BLaER1 treated with 17β-estradiol and CSF1 and Interleukin-3, amounts not matched to agents 10 nM and 100 nM (cell line): ENCODE measurements around the gene VAMP3.
A peak's percentile ranks its signal among the peaks of the same experiment; 100 is the strongest.

Source experiments
- H3K27ac ChIP-seq, 11 experiments: shearing (Covaris generic); formaldehyde crosslinking; 2 replicates each; pipeline ENCODE4 v1.8.1; 2022
- H3K27me3 ChIP-seq, 11 experiments: shearing (Covaris generic); formaldehyde crosslinking; 2 replicates each; pipeline ENCODE4 v1.8.1; 2022
- H3K36me3 ChIP-seq, 11 experiments: shearing (Covaris generic); formaldehyde crosslinking; 2 replicates each; pipeline ENCODE4 v1.8.1; 2022
- H3K4me1 ChIP-seq, 10 experiments: shearing (Covaris generic); formaldehyde crosslinking; 2 replicates each; pipeline ENCODE4 v1.8.1; 2022
- H3K4me2 ChIP-seq, 11 experiments: shearing (Covaris generic); formaldehyde crosslinking; 2 replicates each; pipeline ENCODE4 v1.8.1; 2022
- H3K4me3 ChIP-seq, 10 experiments: shearing (Covaris generic); formaldehyde crosslinking; 2 replicates each; pipeline ENCODE4 v1.8.1; 2022
- H3K9ac ChIP-seq, 11 experiments: shearing (Covaris generic); formaldehyde crosslinking; 2 replicates each; pipeline ENCODE4 v1.8.1; 2022
- H3K9me3 ChIP-seq, 11 experiments: shearing (Covaris generic); formaldehyde crosslinking; replicated peaks in 1 of 11; 2 replicates each; pipeline ENCODE4 v1.8.1; 2022
- H4K20me1 ChIP-seq, 11 experiments: shearing (Covaris generic); formaldehyde crosslinking; 2 replicates each; pipeline ENCODE4 v1.8.1; 2022
- Cebpa-rat ChIP-seq, 11 experiments: shearing (Covaris generic); IDR thresholded peaks; 2 replicates each; pipeline ENCODE4 v1.8.1; 2022

Gene VAMP3

GRCh38 chr1:7777591-7777990 is 6.5 kb downstream of the VAMP3 start:
- H3K27ac ChIP-seq = peak overlapping the region in 1 of 11 experiments; percentile 11; a peak in 1 of 22 replicates
- H4K20me1 ChIP-seq = peaks cover 3 to 70% (median 34%) of the 10 kb centered on the region in 11 experiments; a peak in 17 of 22 replicates
- H3K4me3 ChIP-seq = no peak overlapping the region
- H3K27me3 ChIP-seq = no peaks in the 10 kb centered on the region
- H3K36me3 ChIP-seq = peaks cover 77 to 87% (median 84%) of the 10 kb centered on the region in 11 experiments
- no peak overlapping the region; a peak in 1 of 22 replicates for H3K4me2 ChIP-seq
- TF ChIP-seq Cebpa-rat (IDR thresholded peaks at IDR 0.05) = no peak
- peak overlapping the region in 1 of 11 experiments; percentile 9; a peak in 1 of 22 replicates for H3K9ac ChIP-seq
- no peaks in the 10 kb centered on the region for H3K9me3 ChIP-seq
- peaks cover 32 to 55% (median 37%) of the 10 kb centered on the region in 10 experiments for H3K4me1 ChIP-seq

GRCh38 chr1:7778133-7778628 is 7.1 kb downstream of the VAMP3 start:
- TF ChIP-seq Cebpa-rat (IDR thresholded peaks at IDR 0.05) = no peak
- no peaks in the 10 kb centered on the region for H3K27me3 ChIP-seq
- no peak overlapping the region for H3K4me3 ChIP-seq
- H3K9me3 ChIP-seq = no peaks in the 10 kb centered on the region
- H3K27ac ChIP-seq = no peak overlapping the region
- no peak overlapping the region for H3K4me2 ChIP-seq
- H4K20me1 ChIP-seq = peaks cover 0 to 70% (median 33%) of the 10 kb centered on the region in 11 experiments; a peak in 13 of 22 replicates
- H3K36me3 ChIP-seq = peaks cover 71 to 81% (median 78%) of the 10 kb centered on the region in 11 experiments
- H3K9ac ChIP-seq = no peak overlapping the region
- H3K4me1 ChIP-seq = peaks cover 32 to 55% (median 38%) of the 10 kb centered on the region in 10 experiments

GRCh38 chr1:7780976-7781375 is 9.9 kb downstream of the VAMP3 start:
- Histone ChIP-seq H3K27me3 (no peaks in the 10 kb centered on the region), H3K27ac (peak overlapping the region in 9 of 11 experiments; percentile 46 to 71 (median 60); a peak in 16 of 22 replicates), H3K36me3 (peaks cover 49 to 54% (median 51%) of the 10 kb centered on the region in 11 experiments), H3K4me3 (peak overlapping the region in 7 of 10 experiments; percentile 21 to 69 (median 42); a peak in 7 of 20 replicates), H3K9ac (peak overlapping the region in 9 of 11 experiments; percentile 11 to 72 (median 36); a peak in 12 of 22 replicates), H3K4me1 (peaks cover 32 to 46% (median 39%) of the 10 kb centered on the region in 10 experiments), H3K9me3 (peaks cover 0 to 11% (median 4%) of the 10 kb centered on the region in 11 experiments; a peak in 12 of 22 replicates), H3K4me2 (peak overlapping the region; percentile 87 to 96 (median 93)), H4K20me1 (peaks cover 0 to 44% (median 15%) of the 10 kb centered on the region in 11 experiments; a peak in 12 of 22 replicates)
- no peak for TF ChIP-seq Cebpa-rat (IDR thresholded peaks at IDR 0.05)

- Histone ChIP-seq H3K27ac (peak overlapping the region in 9 of 11 experiments; percentile 46 to 71 (median 60); a peak in 17 of 22 replicates), H4K20me1 (peaks cover 0 to 39% (median 9%) of the 10 kb centered on the region in 11 experiments; a peak in 9 of 22 replicates), H3K9me3 (peaks cover 0 to 11% (median 4%) of the 10 kb centered on the region in 11 experiments; a peak in 12 of 22 replicates), H3K36me3 (peaks cover 43 to 48% (median 47%) of the 10 kb centered on the region in 11 experiments), H3K4me2 (peak overlapping the region; percentile 87 to 96 (median 93)), H3K4me3 (peak overlapping the region in 7 of 10 experiments; percentile 21 to 69 (median 42); a peak in 8 of 20 replicates), H3K4me1 (peaks cover 32 to 46% (median 42%) of the 10 kb centered on the region in 10 experiments), H3K27me3 (no peaks in the 10 kb centered on the region), H3K9ac (peak overlapping the region in 10 of 11 experiments; percentile 11 to 72 (median 42); a peak in 13 of 22 replicates)
- no peak for TF ChIP-seq Cebpa-rat (IDR thresholded peaks at IDR 0.05)
Observed at GRCh38 chr1:7781501-7781900, 10.4 kb downstream of the VAMP3 start.

GRCh38 chr1:7781923-7782495 is 10.9 kb downstream of the VAMP3 start:
- TF ChIP-seq Cebpa-rat (IDR thresholded peaks at IDR 0.05) = no peak
- peaks cover 32 to 49% (median 44%) of the 10 kb centered on the region in 10 experiments for H3K4me1 ChIP-seq
- H3K9ac ChIP-seq = peak overlapping the region in 7 of 11 experiments; percentile 18 to 72 (median 61); a peak in 10 of 22 replicates
- peak overlapping the region; percentile 87 to 96 (median 93) for H3K4me2 ChIP-seq
- H3K27me3 ChIP-seq = no peaks in the 10 kb centered on the region
- peaks cover 0 to 11% (median 4%) of the 10 kb centered on the region in 11 experiments; a peak in 12 of 22 replicates for H3K9me3 ChIP-seq
- peak overlapping the region in 9 of 11 experiments; percentile 16 to 71 (median 60); a peak in 16 of 22 replicates for H3K27ac ChIP-seq
- peaks cover 0 to 34% (median 4%) of the 10 kb centered on the region in 11 experiments; a peak in 8 of 22 replicates for H4K20me1 ChIP-seq
- H3K36me3 ChIP-seq = peaks cover 38 to 43% (median 42%) of the 10 kb centered on the region in 11 experiments
- peak overlapping the region in 6 of 10 experiments; percentile 25 to 69 (median 44); a peak in 9 of 20 replicates for H3K4me3 ChIP-seq

- Histone ChIP-seq H3K36me3 (peaks cover 26 to 34% (median 29%) of the 10 kb centered on the region in 11 experiments), H3K9ac (peak overlapping the region; percentile 51 to 79 (median 72); a peak in 19 of 22 replicates)
- no peak for TF ChIP-seq Cebpa-rat (IDR thresholded peaks at IDR 0.05)
Observed at GRCh38 chr1:7783178-7783711, 12.1 kb downstream of the VAMP3 start.

GRCh38 chr1:7783826-7784491 is 12.9 kb downstream of the VAMP3 start, which contains the start of gene PER3:
PER3 (plus strand) TSS chr1:7784291; CDS start chr1:7784878, 587 bp downstream.
- Histone ChIP-seq H3K4me2 (peak within 1 kb of the TSS; percentile 87 to 96 (median 93)), H4K20me1 (peaks cover 0 to 20% (median 0%) of the 10 kb centered on the region in 11 experiments; a peak in 7 of 22 replicates), H3K27me3 (no peaks in the 10 kb centered on the region), H3K9ac (peak within 1 kb of the TSS; percentile 60 to 79 (median 72); a peak in 20 of 22 replicates), H3K27ac (peak within 1 kb of the TSS; percentile 53 to 72 (median 64); a peak in 21 of 22 replicates), H3K9me3 (peaks cover 0 to 21% (median 10%) of the 10 kb centered on the region in 11 experiments; a peak in 17 of 22 replicates), H3K4me3 (peak within 1 kb of the TSS; percentile 53 to 69 (median 60)), H3K4me1 (peaks cover 32 to 55% (median 40%) of the 10 kb centered on the region in 10 experiments), H3K36me3 (peaks cover 21 to 34% (median 26%) of the 10 kb centered on the region in 11 experiments)
- TF ChIP-seq Cebpa-rat (IDR thresholded peaks at IDR 0.05) = no peak

More at GRCh38 chr1:7783178-7783711, 12.1 kb downstream of the VAMP3 start:
- peak overlapping the region; percentile 53 to 69 (median 60) for H3K4me3 ChIP-seq
- H3K4me2 ChIP-seq = peak overlapping the region; percentile 87 to 96 (median 93)
- H4K20me1 ChIP-seq = peaks cover 0 to 24% (median 0%) of the 10 kb centered on the region in 11 experiments; a peak in 7 of 22 replicates
- H3K27me3 ChIP-seq = no peaks in the 10 kb centered on the region
- H3K27ac ChIP-seq = peak overlapping the region in 10 of 11 experiments; percentile 23 to 71 (median 58); a peak in 17 of 22 replicates
- peaks cover 32 to 55% (median 40%) of the 10 kb centered on the region in 10 experiments for H3K4me1 ChIP-seq
- H3K9me3 ChIP-seq = peaks cover 0 to 14% (median 4%) of the 10 kb centered on the region in 11 experiments; a peak in 12 of 22 replicates
